ENCODE results near the gene MOK.
A peak's percentile ranks its signal among the peaks of the same experiment; 100 is the strongest.
"Not testable (repeated sequence)": the region's sequence is repeated elsewhere in the genome, so short reads cannot be mapped to it uniquely, and the experiment has no call there.

Gene MOK

DNA sequence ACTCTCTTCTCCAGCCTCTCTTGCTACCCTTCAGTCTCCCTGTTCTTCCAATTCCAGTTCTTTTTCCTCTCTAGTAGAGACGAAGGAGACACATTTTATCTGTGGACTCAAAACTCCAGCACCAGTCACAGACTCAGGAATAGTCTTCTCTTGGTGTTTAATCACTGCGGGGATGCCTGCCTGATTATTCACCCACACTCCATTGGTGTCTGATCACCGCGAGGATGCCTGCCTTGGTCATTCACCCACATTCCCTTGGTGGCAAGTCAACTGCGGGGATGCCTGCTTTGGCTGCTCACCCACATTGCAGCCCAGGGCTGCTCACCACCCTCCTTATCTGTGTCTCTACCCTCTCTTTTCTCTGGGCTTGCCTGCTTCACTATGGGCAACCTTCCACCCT lies 64.5 kb downstream of the MOK start:
- DNase-seq: not testable (repeated sequence)

DNA sequence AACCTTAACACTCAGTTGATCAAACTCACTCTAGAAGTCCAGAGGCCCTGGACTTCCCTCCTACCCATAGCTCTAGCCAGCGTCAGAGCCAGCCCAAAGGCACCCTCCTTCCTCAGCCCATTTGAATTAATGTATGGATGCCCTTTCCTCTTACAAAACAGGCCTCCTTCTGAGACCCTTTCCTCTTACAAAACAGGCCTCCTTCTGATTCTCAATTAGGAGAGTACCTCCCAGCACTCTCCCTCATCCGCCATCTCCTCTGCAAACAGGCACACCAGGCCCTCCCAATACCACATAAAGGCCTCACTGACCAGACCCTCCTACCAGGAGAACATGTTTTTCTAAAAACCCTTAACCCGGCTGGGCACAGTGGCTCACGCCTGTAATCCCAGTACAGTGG lies 65.7 kb downstream of the MOK start:
- DNase-seq: no peak

GRCh38 chr14:102238766-102239165 lies 66.2 kb downstream of the MOK start:
- DNase-seq: no peak

DNA sequence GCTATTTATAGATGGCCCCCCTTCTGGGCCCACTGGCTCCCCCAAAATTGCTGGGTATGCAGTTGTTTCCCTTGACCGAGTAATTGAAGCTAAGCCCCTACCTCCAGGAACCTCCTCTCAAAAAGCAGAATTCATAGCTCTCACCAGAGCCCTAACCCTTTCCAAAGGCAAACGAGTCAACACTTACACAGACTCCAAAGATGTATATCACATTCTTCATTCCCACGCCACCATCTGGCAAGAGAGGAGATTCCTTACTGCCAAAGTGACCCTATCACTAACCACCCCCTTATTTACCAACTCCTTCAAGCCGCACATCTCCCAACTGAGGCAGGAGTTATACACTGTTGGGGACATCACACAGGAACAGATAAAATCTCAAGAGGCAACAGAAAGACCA lies 66.8 kb downstream of the MOK start:
- DNase-seq: no peak

- no peak for DNase-seq
Observed at GRCh38 chr14:102236026-102236425, 68.9 kb downstream of the MOK start.

DNA sequence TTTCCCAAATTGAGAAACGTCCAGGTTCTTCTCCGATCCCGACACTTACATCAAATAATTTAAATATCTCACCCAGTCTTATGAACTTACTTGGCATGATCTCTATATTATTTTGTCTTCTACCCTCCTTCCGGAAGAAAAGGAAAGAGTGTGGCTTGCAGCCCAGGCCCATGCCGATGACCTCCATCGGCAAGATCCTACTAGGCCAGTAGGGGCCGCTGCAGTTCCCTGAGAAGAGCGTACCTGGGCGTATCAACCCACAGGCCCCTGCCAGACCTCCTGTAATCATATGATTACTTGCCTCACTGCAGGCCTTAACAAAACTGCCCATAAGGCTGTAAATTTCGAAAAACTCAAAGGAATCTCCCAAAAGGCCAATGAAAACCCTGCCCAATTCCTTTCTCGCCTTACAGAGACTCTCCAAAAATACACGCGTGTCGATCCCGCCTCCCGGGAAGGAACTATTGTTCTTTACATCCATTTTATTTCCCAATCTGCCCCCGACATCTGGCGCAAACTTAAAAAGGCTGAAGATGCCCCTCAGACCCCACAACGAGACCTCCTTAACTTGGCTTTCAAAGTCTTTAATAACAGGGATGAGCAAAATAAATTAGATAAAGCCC lies 69.6 kb downstream of the MOK start:
- peak; percentile 72 to 92 for DNase-seq

DNA sequence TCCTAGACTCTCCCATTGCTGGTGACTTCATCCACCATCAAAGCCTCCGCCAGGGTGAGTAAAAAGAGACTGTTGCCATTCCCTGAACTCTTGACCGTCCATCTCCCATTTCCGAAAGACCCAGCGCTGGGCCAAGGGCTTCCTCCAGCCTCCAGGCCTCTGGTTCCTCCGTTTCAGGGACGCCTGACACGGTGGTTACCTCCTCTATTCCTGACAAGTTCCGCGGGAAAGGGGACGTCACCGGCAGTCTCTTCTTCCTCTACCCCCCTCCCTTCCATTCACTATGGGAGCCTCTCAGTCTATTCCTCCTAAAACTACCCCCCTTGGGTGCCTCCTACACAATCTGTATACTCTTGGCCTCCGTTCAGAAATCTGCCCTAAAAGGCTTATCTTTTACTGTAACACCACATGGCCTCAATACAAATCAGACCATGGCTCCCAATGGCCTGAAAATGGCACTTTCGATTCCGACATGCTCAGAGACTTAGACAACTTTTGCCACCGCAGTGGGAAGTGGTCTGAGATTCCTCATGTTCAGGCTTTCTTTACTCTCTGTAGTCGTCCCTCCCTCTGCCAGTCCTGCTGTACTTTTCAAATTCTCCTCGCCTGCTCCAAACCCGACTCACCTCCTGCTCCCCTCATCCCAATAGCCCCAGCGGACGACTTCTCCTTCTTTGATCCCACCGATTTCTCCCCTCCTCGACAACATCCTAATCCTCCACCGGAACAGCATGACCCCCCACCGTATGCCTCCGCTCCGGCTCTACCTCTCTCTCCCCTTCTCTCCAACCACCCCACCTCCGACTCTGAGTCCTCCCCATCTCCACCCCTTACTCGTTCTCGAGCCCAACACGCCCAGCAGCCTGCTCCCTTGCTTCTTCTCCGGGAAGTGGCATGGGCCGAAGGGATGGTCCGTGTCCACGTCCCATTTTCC lies 70.4 kb downstream of the MOK start:
- peak in 1 of 2 experiments; percentile 48 for DNase-seq

- no peak for DNase-seq
Observed at GRCh38 chr14:102233081-102233480, 71.9 kb downstream of the MOK start.

- DNase-seq: no peak
Observed at GRCh38 chr14:102232348-102232625, 72.7 kb downstream of the MOK start.

DNA sequence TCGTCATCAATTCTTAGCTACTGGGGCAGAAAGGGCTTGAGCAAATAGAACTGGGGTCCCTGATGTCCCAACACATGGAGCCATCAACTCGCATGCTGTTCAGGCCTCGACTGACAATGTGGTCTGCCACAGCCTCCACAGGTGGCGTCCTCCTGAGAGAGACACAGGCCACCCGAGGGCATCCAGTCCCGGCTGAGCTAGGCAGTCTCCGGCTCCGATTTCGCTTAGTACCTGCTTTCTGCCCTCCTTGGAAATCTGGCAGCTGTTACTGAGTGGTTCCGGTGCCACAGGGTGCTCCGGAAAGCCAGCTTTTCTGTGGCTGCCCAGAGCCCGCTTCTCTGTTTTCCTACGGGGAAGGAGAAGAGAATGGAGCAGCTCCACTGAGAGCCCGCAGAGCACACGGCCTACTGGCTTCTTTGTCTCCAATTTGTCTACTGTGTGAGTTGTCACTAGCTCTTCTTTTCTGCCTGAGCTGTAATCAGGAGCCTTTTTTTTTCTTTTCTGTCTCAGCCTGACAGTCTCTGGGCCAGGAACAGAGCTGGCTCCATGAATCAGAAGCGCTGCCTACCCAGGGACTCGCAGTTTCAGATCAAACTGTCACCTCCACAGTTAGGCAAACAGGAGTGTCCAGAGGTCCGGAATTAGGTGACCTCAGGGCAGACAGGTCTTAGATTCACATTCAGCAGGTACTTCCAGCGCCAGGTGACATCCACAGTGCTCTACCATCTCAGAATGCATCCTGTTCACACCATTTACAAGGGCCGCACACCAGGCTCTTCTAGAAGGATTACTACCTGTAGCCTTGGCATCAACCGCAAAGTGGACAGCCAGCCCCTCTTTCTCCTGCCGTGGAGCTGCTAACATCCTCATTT lies 73.3 kb downstream of the MOK start:
- DNase-seq: no peak

DNA sequence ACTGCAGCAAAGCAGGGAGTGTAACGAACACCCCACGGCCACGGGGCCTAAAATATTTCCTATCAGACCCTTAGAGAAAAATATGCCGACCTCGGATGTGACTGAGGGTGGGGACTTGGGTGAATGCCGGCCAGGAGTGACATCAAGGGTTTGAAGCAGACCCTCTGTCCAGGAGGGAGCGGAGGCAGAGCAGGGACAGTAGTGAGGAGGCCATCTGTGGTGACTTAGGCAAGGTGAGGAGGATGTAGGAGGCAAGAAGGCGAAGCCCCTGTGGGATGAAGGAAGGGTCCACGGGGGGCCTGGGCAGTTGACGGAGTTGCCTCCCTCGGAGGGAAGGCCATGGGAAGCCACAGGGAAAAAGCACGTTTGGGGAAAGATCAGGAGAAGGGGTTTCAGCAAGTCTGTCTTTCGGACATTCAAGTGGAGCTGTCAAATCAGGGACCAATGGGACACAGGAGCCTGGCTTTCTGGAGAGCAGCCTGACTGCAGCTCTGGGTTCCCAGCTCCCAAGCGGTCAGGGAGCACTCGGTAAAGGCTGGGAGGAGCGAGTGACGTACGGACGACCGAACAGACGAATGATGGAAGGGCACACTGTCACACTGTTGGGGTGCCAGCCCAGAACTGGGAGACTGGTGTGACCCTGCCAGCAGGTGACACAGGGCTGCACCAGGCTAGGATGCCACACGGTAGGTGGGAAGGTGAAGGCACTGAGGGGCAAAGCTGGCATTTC lies 74.3 kb downstream of the MOK start:
- no peak for DNase-seq

DNA sequence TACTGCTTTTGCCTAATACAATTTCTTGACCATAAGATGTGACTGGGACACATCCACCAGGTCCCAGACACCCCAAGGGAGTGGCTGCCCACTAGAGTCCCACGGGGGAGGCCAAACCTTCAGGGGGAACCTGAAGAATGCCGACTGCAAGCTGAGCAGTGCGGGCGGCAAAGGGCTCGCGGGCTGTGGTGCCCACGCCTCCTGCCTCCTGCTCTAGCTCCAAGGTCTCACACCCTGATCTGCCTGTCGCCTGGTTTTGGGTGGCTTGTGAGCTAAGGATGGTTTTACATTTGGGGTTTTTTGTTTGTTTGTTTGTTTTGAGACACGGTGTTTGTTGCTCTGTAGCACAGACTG lies 75.2 kb downstream of the MOK start:
- no peak for DNase-seq

DNA sequence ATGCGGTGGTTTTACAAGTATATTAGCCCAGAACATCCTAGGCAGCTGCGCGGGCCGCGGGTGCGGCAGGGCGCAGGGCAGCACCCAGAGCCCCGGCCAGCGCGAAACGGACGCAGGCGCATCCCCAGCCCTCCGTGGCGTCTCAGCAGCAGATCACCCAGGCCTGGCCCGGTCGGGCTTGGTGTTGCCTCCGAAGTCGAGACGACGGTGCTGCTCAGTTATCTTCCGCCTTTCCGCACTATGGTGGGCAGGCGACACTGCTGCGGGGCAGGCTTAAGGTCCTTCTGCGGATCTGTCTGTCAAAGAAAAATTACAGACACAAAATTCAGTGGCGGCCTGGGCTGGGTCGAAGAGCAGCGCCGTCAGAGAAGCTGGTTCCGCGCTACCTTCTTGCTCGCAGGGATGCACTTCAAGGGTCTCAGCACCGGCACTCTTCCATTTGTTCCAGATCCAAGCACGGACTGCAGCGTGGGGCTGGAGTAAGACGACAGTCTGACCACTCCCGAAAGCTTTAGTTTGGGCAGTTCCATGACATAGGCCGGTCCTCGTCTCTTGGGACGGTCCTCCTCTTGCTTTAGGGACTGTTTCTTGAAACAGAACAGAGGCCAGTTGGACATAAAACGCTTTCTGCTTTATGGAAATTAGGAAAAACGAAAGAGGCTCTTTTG lies 75.8 kb downstream of the MOK start:
- DNase-seq: no peak

DNA sequence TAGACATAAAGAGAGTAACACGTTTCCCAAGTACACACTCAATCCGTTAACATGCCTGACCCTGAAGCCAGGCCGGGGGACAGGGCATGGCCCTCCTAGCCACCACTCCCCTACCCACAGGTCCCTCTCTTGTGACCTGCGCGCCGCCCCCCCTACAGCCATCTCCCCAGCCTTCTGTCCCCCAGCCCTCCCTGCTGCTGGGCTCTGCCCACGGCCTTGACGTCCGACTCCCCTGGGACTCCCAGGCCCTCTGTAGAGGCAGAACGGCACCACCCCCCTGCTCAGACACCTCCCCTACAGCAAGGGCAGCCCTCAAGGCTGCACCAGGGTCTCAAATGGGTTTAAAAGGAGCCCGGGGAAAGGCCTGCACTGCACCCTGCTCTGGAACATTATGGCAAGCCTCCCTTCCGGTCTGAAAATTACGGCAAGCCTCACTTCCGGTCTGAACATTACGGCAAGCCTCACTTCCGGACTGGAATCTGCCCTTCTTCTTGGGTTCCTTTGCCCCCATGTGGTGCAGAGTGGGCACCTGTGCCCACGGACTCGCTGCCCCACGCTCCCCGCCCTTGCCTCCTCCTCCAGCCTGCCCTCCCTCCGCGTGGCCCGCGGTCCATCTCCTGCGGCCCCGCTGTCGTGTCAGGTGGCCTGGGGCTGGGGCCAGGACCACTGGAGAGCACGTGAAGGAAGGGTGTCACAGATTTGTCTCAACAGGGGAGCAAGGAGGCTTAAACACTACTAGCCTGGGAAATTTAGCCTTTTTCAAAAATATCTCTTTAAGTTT lies 77.6 kb downstream of the MOK start:
- DNase-seq: no peak

GRCh38 chr14:102226356-102227125 lies 78.4 kb downstream of the MOK start:
- DNase-seq: no peak

DNA sequence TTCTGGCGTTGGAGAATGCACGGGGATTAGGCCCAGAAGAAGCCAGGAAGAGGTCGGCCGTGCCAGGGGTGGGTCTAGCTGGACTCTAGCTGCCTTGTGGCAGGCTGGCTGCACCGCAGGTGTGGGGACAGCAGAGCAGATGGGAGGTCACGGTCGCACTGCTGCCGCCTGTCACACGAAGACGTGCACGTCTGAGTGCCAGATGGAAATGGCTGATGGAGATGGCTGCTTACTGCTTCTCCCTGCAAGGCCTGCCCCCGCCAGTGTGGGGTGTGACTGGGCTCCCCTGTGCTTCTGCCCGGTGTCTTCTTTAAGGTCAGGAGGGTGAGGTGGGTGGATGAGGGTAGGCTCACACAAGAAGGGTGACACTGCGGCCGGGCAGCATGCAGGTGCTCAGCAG lies 79.0 kb downstream of the MOK start:
- no peak for DNase-seq

DNA sequence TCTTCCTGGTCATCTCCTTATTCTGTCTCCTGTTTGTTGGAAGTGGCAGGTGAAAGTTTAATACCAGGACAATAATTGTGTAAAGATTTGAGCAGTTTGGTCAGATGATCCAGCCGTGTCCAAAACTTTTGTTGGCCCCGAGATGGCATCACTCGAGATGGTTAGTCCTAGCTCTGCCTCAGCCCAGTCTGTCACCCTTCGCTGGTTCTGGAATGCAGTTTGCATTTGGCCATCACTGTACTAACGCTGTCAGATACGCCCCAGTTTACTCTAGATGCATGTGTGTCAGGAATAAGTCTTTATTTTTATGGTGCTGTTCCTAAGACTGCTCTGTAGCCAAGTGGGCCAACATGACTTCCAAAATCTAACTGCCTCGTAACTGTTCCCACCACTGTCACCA lies 79.6 kb downstream of the MOK start:
- DNase-seq: no peak

GRCh38 chr14:102223682-102224081 lies 81.3 kb downstream of the MOK start:
- DNase-seq: no peak

DNA sequence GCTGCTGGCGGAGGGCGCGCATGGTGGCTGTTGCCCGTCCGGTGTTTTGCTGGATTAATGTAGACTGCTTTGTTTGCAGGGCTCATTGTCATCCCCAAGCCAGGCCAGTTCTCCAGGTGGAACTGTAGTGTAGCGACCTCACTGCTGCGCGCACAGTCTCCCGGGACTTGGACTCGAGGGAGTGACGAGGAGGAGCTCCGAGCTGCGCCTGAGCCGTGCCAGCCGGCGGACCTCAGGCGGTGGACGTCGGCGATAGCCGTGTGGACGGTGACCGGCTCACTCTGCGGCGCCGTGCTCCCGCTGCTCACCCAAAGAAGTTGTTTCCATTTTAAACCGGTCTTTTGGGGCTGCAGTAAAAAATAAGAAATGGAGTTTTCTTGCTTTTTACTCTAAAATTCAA lies 82.2 kb downstream of the MOK start:
- DNase-seq: no peak

- DNase-seq: no peak
Observed at GRCh38 chr14:102222009-102222575, 82.9 kb downstream of the MOK start.

GRCh38 chr14:102221026-102221425 lies 83.9 kb downstream of the MOK start:
- DNase-seq: no peak

All from NCI-H526 (cell line).